Kidney (tissue), 14 donors: ENCODE data around the gene ITGA7. TPM values are rescaled to one million over a fixed set of nuclear protein-coding genes. Genes with fewer than 3 reads are reported as not detected.

Experiments
- DNase-seq, 5 donors: peaks; one replicate each; pipeline ENCODE4 v3.0.0-alpha.2; 2013 to 2020
- FAIRE-seq: peaks from 2 replicates; lab custom pipeline; 2012; peaks lifted over from hg19 to GRCh38; lab: Jason Lieb, UNC
- H3K27ac ChIP-seq, 2 donors: one replicate each; pipeline ENCODE4 v1.7.0; 2013; ENCODE audit warnings: low read depth in 2 of 2, low read length in 2 of 2, inconsistent platforms in 1 of 2
- H3K27me3 ChIP-seq: one replicate; pipeline ENCODE4 v1.7.1; 2013; ENCODE audit warnings: low read length, inconsistent platforms; ENCODE audit not compliant: control insufficient read depth, insufficient read depth
- H3K36me3 ChIP-seq, 3 donors: one replicate each; pipeline versions ENCODE4 v1.7.0 to v1.7.1; 2013; ENCODE audit warnings: low read length in 3 of 3, control low read depth in 1 of 3, inconsistent platforms in 1 of 3; ENCODE audit not compliant: insufficient read depth in 3 of 3, control insufficient read depth in 2 of 3
- H3K4me1 ChIP-seq, 3 donors: one replicate each; pipeline versions ENCODE4 v1.7.0 to v1.7.1; 2013; ENCODE audit warnings: low read length in 3 of 3, inconsistent platforms in 1 of 3, low read depth in 1 of 3; ENCODE audit not compliant: control insufficient read depth in 2 of 3, insufficient read depth in 2 of 3
- H3K4me3 ChIP-seq, 3 donors: one replicate each; pipeline versions ENCODE4 v1.7.0 to v1.8.1; 2013; ENCODE audit warnings: low read length in 3 of 3, control low read depth in 1 of 3, inconsistent platforms in 1 of 3
- H3K9ac ChIP-seq, 3 donors: one replicate each; pipeline versions ENCODE4 v1.7.0 to v1.7.1; 2013; ENCODE audit warnings: low read length in 3 of 3, control low read depth in 1 of 3, inconsistent platforms in 1 of 3
- H3K9me3 ChIP-seq, 3 donors: one replicate each; pipeline versions ENCODE4 v1.7.0 to v1.7.1; 2013; ENCODE audit warnings: low read length in 3 of 3, control low read depth in 1 of 3, inconsistent platforms in 1 of 3; ENCODE audit not compliant: control insufficient read depth in 2 of 3, insufficient read depth in 1 of 3
- intact Hi-C: fragments of 100-400 bp; cut with DNase I; formaldehyde crosslinking; loops from one replicate; pipeline ENCODE4 v1.11.1; 2022
- polyA plus RNA-seq: library from polyadenylated mRNA; stranded (reverse); fragments of 350-450 nt; fragmentation: Illumina TruSeq; extraction: RNeasy Lipid Tissue Mini Kit (QIAGEN cat#74804); gene quantifications from one replicate; pipeline ENCODE4 v1.2.3, GENCODE V29; 2014; ENCODE audit warnings: low read depth, low replicate concordance; ENCODE audit not compliant: insufficient read depth
- total RNA-seq: library from RNA; stranded (reverse); fragmentation: NEBNext Ultra II Directional; extraction: Animal tissue kit (Norgen Biotek cat#: 25700); gene quantifications from one replicate; pipeline ENCODE4 v1.2.1, GENCODE V29; 2021
- TF ChIP-seq, protein P1 (sequence below): IDR thresholded peaks from 3 replicates; pipeline ENCODE4 v1.5.1; 2012; ENCODE audit warnings: mild to moderate bottlenecking, moderate library complexity, borderline replicate concordance; ENCODE audit not compliant: insufficient read depth; ENCODE audit errors: extremely low read depth
- donor health status: control.
- donor health status: control.
- donor health status: control.
- donor health status: control.
- donor health status: control.
- donor health status: DM: yes; HTN: yes; CAD: no.
- donor health status: Normal renal cell carcinoma (clear cell type).

The ITGA7 gene
- total and polyA plus RNA-seq, 2 donors from 2014 or later = 26.2 to 66.3 TPM

DNA sequence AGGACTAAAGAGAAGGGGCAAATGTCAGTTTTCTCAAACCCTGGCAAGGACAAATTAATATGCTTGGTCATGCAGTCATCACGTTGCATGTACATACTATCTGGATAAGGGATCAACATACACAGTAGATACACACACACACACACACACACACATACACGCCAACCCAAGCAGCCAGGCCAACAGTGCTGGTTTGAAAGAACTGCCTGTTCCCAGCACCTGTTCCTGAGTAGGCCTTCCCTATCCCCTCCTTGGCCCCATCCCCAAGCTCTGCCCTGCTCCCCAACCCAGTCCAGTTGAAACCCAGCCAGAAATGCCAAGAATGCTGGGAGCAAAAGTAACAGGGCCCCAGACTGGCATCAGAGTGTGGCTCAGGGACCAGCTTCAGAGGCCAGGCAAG, 4.4 kb downstream of the ITGA7 start:
- H3K27ac ChIP-seq = peak overlapping the region in 1 of 2 donors; percentile 4
- H3K36me3 ChIP-seq = no peaks in the 10 kb centered on the region
- no peaks in the 10 kb centered on the region for H3K27me3 ChIP-seq
- no peak overlapping the region for H3K4me3 ChIP-seq
- TF ChIP-seq, protein P1, sequence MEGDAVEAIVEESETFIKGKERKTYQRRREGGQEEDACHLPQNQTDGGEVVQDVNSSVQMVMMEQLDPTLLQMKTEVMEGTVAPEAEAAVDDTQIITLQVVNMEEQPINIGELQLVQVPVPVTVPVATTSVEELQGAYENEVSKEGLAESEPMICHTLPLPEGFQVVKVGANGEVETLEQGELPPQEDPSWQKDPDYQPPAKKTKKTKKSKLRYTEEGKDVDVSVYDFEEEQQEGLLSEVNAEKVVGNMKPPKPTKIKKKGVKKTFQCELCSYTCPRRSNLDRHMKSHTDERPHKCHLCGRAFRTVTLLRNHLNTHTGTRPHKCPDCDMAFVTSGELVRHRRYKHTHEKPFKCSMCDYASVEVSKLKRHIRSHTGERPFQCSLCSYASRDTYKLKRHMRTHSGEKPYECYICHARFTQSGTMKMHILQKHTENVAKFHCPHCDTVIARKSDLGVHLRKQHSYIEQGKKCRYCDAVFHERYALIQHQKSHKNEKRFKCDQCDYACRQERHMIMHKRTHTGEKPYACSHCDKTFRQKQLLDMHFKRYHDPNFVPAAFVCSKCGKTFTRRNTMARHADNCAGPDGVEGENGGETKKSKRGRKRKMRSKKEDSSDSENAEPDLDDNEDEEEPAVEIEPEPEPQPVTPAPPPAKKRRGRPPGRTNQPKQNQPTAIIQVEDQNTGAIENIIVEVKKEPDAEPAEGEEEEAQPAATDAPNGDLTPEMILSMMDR = no peak
- peaks cover 0 to 12% (median 8%) of the 10 kb centered on the region in 3 donors for H3K4me1 ChIP-seq
- no peak for FAIRE-seq
- DNase-seq = peak in 1 of 5 donors; percentile 32
- intact Hi-C loops = no loop called here
- peak overlapping the region in 1 of 3 donors; percentile 26 for H3K9ac ChIP-seq
- no peaks in the 10 kb centered on the region for H3K9me3 ChIP-seq

DNA sequence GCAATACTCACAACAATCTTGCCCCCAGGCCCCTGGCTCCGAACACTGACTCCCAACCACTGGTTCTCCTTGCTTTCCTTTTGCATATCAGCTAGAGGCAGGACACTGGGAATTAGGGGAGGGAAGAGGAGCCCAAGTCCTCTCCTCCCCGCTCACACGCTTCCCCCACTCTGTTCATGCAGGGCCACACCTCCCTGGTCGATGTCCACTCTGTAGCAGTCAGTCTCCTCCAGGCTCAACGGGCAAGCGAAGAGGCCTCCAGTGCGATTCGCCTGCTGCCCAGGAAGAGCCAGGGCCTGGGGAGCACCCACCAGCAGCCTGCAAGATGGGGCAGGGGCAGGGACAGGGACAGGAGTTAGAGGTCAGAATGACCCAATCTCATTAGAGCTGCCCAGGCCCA, 4.8 kb downstream of the ITGA7 start:
- no peaks in the 10 kb centered on the region for H3K27me3 ChIP-seq
- no peaks in the 10 kb centered on the region for H3K9me3 ChIP-seq
- H3K27ac ChIP-seq = no peak overlapping the region
- H3K36me3 ChIP-seq = no peaks in the 10 kb centered on the region
- H3K4me3 ChIP-seq = no peak overlapping the region
- FAIRE-seq = no peak
- intact Hi-C loops = no loop called here
- H3K4me1 ChIP-seq = peaks cover 0 to 12% (median 8%) of the 10 kb centered on the region in 3 donors
- TF ChIP-seq, protein P1 = no peak
- DNase-seq = peak in 1 of 5 donors; percentile 56
- H3K9ac ChIP-seq = no peak overlapping the region

DNA sequence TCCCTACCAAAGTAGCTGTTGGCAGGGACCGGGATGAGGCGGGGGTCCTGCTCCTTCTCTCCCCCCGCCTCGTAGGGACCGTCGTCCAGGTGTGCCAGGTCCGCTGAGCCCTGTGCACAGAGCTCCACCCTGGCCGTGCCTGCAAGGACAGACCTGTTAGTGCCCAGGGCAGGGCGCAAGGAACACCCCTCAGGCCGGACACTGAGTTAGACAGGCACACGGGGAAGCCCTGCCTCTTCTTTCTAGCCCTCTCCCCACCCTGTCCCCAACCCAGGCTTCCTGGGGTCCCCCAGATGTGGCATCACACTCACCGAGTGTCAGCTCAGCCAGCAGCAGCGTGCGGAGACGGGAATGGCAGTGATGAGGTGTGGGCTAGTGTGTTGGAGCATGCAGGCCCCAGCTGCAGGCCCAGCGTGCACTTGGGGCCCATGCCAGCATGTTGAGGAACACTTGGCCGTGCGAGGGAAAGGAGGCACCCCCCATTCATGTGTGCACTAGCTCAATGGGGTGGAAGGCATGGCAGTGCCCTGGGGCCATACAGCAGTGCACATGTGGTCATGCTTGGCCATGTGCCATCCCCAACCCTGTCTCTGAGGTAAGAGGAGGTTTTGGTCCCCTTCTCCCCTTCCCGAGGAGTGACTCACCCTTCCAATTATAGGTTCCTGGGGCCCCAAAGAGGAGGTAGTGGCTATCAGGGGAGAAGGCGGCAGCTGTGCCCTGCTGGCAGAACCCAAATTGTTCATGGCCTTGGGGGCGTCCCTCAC, 7.3 kb downstream of the ITGA7 start:
- Histone ChIP-seq H3K27ac (no peak overlapping the region), H3K4me1 (peaks cover 0 to 10% (median 8%) of the 10 kb centered on the region in 3 donors), H3K9ac (no peak overlapping the region), H3K9me3 (no peaks in the 10 kb centered on the region), H3K36me3 (no peaks in the 10 kb centered on the region), H3K4me3 (no peak overlapping the region), H3K27me3 (no peaks in the 10 kb centered on the region)
- DNase-seq = peak in 1 of 5 donors; percentile 18
- intact Hi-C loops = no loop called here
- no peak for FAIRE-seq
- TF ChIP-seq, protein P1 = no peak
